NCI-H1436 (cell line): Measurements from ENCODE around the gene DACT2.

Experiments used
- DNase-seq: peaks from one replicate; lab custom pipeline; 2025; lab: John Stamatoyannopoulos, UW

DACT2 gene

DNA sequence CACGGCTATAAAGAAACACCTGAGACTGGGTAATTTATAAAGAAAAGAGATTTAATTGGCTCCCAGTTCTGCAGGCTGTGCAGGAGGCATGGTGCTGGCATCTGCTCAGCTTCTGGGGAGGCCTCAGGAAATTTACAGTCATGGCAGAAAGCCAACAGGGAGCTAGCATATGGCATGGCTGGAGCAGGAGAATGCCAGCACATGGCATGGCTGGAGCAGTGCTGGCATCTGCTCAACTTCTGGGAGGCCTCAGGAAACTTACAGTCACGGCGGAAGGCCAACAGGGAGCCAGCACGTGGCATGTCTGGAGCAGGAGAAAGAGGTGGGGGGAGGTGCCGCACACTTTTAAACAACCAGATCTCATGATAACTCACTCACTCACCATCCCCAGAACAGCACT lies 32.5 kb upstream of the DACT2 start:
- no peak for DNase-seq

DNA sequence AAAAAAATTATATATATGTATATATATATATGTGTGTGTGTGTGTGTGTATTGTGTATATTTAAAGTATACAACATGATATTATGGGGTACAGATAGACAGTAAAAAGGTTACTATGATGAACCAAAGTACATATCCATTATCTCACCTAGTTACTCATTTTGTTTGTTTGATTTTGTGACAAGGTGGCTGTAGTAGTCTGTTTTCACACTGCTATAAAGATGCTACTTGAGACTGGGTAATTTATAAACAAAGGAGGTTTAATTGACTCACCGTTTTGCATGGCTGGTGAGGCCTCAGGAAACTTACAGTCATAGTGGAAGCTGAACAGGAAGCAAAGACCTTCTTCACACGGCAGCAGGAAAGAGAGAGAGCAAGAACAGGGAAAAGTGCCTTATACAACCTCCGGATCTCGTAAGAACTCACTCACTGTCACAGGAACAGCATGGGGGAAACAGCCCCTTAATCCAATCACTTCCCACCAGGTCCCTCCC lies 30.2 kb upstream of the DACT2 start:
- DNase-seq = no peak

DNA sequence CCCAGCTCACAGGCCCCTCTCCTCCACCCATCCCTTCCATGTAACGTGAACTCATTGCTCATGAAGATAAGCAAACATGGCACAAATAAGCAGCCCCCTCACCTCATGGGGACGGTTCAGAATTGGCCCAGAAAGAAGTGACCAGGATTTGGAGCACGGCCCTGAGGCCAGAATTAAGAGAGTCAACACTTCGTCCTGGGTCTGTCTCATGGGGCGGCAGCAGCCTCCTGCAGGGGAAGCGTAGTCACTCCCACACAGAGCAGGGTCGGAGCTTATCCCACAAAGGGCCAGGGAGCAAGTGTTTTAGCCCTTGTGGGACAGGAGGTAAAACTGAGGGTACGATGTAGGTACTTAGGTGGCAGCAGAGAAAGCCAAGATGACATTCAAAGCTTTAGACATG lies 28.6 kb upstream of the DACT2 start:
- DNase-seq = no peak

DNA sequence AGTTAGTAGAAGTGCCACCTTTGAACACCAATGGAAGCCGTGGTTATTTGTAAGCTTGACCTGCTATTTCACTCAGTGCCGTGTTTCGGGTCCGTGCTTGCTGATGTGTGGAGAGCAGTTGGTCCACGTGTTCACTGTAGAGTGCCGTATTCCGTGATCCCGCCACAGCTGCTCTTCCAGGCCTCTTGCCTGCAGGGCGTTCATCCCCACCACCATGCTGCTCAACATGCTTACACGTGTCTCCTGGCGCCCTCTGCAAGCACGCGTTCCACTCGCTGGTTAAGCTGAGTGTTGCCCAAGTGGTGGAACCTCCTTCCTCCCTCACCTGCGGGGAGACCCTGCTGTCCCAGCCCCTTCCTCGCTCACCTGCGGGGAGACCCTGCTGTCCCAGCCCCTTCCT lies 28.0 kb upstream of the DACT2 start:
- no peak for DNase-seq

DNA sequence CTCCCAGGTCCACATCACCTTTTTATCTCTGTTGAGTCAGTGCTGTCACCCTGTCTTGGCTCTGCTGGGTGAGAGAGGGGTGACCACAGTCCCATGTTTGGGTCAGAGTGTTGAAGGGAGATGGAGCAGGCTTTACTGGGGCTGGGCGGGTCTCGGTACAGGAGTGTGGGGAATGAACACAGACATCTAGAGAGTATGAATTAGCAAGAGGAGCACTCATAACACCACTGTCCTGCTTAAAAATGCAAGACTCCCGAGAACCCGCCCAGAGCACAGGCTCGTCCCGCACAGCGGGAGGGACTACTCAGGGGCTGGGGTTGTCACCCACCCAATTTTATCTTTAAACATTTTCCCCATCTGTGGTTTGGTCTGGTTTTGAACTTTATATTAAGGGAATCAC lies 27.5 kb upstream of the DACT2 start:
- no peak for DNase-seq

- no peak for DNase-seq
Observed at GRCh38 chr6:168345896-168346754, 26.5 kb upstream of the DACT2 start.

GRCh38 chr6:168345266-168345665 lies 25.7 kb upstream of the DACT2 start:
- no peak for DNase-seq

- DNase-seq = no peak
Observed at GRCh38 chr6:168344338-168344737, 24.8 kb upstream of the DACT2 start.

- DNase-seq = no peak
Observed at GRCh38 chr6:168343239-168344150, 23.9 kb upstream of the DACT2 start.

- no peak for DNase-seq
Observed at GRCh38 chr6:168342636-168343035, 23.1 kb upstream of the DACT2 start.

- DNase-seq = no peak
Observed at GRCh38 chr6:168341280-168341900, 21.8 kb upstream of the DACT2 start.

DNA sequence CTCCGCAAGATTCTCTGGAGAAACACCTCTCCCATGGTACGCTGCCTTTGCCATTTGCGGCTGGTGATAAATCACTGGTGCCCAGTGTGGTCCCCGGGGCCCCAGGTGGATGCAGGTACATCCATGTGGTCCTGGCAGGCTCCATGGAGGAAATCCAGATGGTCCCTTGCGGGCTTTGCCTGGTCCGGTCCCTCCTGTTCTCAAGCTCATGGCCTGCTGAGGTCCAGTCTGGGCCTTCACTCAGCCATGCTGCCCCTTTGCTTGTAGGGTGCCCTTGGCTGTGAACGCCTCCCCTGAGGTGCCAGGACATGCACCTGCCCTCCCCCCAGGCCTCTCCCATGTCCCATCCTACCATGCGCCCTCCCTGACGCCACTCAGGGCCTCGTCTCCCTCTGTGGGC lies 21.2 kb upstream of the DACT2 start:
- no peak for DNase-seq

- DNase-seq = no peak
Observed at GRCh38 chr6:168338777-168339176, 19.2 kb upstream of the DACT2 start.

DNA sequence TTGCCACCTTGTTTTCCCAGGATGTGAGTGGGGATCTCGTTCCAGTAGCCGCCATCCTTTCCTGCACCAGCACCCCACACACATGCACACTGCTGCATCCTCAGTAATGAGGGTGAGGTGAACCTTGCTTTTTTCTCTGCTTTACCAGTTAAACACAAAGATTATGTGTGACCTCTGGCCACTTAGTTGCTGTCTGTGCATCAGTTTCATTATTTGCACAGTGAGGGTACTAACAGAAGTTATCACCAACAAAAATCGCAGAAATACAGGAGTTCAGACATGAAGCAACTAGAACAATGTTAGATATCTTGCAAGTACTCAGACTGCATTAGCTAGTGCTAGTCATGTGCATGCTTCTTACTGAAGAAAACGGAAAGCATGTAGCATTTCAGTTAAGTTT lies 17.4 kb upstream of the DACT2 start:
- DNase-seq = no peak

GRCh38 chr6:168333989-168334388 lies 14.4 kb upstream of the DACT2 start:
- DNase-seq = no peak

- no peak for DNase-seq
Observed at GRCh38 chr6:168333491-168333890, 13.9 kb upstream of the DACT2 start.

GRCh38 chr6:168333039-168333438 lies 13.5 kb upstream of the DACT2 start:
- no peak for DNase-seq

GRCh38 chr6:168332020-168332419 lies 12.4 kb upstream of the DACT2 start:
- no peak for DNase-seq

GRCh38 chr6:168331058-168331457 lies 11.5 kb upstream of the DACT2 start:
- DNase-seq = no peak

DNA sequence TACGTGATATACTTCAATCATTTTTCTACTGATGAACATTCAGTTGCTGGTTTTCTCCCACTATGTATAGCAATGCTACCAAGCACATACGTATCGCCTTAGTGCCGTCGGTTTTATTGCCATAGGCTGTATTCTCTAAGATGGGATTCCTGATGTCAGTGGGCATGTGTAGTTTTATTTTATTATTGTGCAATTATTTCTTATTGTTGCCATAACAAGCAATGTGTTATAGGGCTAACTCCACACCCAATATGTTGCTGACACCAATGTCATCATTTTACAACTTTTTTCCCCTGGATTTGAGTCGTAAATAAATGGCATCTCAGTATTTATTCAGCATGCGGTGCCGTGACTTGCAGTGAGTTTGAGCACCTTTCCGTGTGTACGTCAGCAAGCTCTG lies 10.8 kb upstream of the DACT2 start:
- DNase-seq = no peak

GRCh38 chr6:168328086-168328485 lies 8.5 kb upstream of the DACT2 start:
- DNase-seq = no peak
